ENCODE data around the gene PPM1E. TPM values are rescaled to one million over a fixed set of nuclear protein-coding genes. Genes with fewer than 3 reads are reported as not detected.
"Not testable (repeated sequence)": the region's sequence is repeated elsewhere in the genome, so short reads cannot be mapped to it uniquely, and the experiment has no call there.

PPM1E gene
- total and polyA plus RNA-seq, 8 donors, result 0.09 to 1.3 (median 0.42) TPM

DNA sequence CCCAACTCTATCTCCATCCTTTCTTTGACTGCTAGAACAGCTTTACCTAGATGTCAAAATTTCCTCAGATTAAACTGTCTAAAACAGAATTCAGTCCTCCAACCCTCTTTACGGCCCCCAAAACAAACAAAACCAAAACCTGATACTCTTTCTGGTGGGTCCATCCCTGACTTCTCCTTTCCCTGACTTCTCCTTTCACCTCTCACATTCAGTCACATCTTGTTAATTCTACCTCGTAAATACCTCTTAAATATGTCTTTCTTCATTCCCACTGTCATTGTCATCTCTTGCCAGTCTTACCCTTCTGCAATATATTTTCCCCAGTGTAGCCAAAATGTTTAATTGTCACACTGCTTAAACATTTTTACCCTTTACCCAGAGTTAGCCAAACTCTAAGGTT lies 4.6 kb downstream of the PPM1E start:
- no peaks in the 10 kb centered on the region for H3K9me3 ChIP-seq
- DNase-seq (no peak), FAIRE-seq (no peak), ATAC-seq (no peak)
- H3K36me3 ChIP-seq, result no peaks in the 10 kb centered on the region
- no peak for TF ChIP-seq CTCF (IDR thresholded peaks at IDR 0.05)
- intact Hi-C loops (cut with DNase I), result no loop called here
- 64 to 66% methylated on average over 2 of the region's 2 CpGs for WGBS, 2 donors
- H3K27ac ChIP-seq, result no peak overlapping the region
- peaks cover 0 to 8% (median 6%) of the 10 kb centered on the region in 3 donors for H3K4me1 ChIP-seq
- H3K4me3 ChIP-seq, result no peak overlapping the region
- H3K27me3 ChIP-seq, result peaks cover 0 to 41% (median 14%) of the 10 kb centered on the region in 4 donors

GRCh38 chr17:58763263-58763662 lies 7.6 kb downstream of the PPM1E start:
- ATAC-seq (no peak), FAIRE-seq (no peak), DNase-seq (no peak)
- no peak for TF ChIP-seq CTCF (IDR thresholded peaks at IDR 0.05)
- no peaks in the 10 kb centered on the region for H3K9me3 ChIP-seq
- H3K4me3 ChIP-seq, result no peak overlapping the region
- WGBS, 2 donors, result 16 to 31% methylated on average over 1 of the region's 1 CpG
- H3K4me1 ChIP-seq, result no peaks in the 10 kb centered on the region
- no peaks in the 10 kb centered on the region for H3K36me3 ChIP-seq
- peaks cover 0 to 25% (median 2%) of the 10 kb centered on the region in 4 donors for H3K27me3 ChIP-seq
- intact Hi-C loops (cut with DNase I), result no loop called here
- H3K27ac ChIP-seq, result no peak overlapping the region

DNA sequence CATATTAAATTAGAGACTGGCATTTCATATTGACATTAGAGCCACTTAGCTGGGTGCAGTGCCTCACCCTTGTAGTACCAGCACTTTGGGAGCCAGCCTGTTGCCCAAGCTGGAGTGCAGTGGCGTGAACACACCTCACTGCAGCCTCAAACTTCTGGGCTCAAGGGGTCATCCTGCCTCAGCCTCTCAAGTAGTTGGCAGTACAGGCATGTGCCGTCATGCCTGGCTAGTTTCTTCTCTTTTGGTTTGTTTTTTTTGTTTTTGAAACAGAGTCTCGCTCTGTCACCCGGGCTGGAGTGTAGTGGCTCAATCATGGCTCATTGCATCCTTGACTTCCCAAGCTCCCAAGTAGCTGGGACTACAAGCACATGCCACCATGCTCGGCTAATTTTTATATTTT lies 8.7 kb downstream of the PPM1E start:
- intact Hi-C loops (cut with DNase I), result no loop called here
- Histone ChIP-seq H3K36me3 (no peaks in the 10 kb centered on the region), H3K4me3 (no peak overlapping the region), H3K27me3 (peaks cover 0 to 14% (median 0%) of the 10 kb centered on the region in 4 donors), H3K4me1 (no peaks in the 10 kb centered on the region), H3K27ac (no peak overlapping the region), H3K9me3 (no peaks in the 10 kb centered on the region)
- FAIRE-seq (no peak), ATAC-seq (no peak), DNase-seq (no peak)
- TF ChIP-seq CTCF (IDR thresholded peaks at IDR 0.05), result no peak
- 68 to 77% methylated on average over 5 of the region's 5 CpGs for WGBS, 2 donors

GRCh38 chr17:58778482-58778881 lies 22.8 kb downstream of the PPM1E start:
- ATAC-seq; H3K4me1 ChIP-seq; intact Hi-C loops (cut with DNase I); H3K27ac ChIP-seq; H3K4me3 ChIP-seq; H3K27me3 ChIP-seq; DNase-seq; H3K9me3 ChIP-seq; H3K36me3 ChIP-seq; FAIRE-seq: not testable (repeated sequence)
- 61 to 73% methylated on average over 5 of the region's 5 CpGs for WGBS, 2 donors

GRCh38 chr17:58779446-58779845 lies 23.8 kb downstream of the PPM1E start:
- ATAC-seq (no peak), DNase-seq (no peak), FAIRE-seq (no peak)
- Histone ChIP-seq H3K4me3 (no peak overlapping the region), H3K27ac (no peak overlapping the region), H3K27me3 (peaks cover 0 to 5% (median 2%) of the 10 kb centered on the region in 4 donors), H3K9me3 (no peaks in the 10 kb centered on the region), H3K4me1 (no peaks in the 10 kb centered on the region), H3K36me3 (no peaks in the 10 kb centered on the region)
- intact Hi-C loops (cut with DNase I), result no loop called here
- WGBS, 2 donors, result 34 to 60% methylated on average over 1 of the region's 1 CpG
- no peak for TF ChIP-seq CTCF (IDR thresholded peaks at IDR 0.05)
